Heart left ventricle (tissue), 16 donors: ENCODE measurements around the gene TMEM266. TPM values are rescaled to one million over a fixed set of nuclear protein-coding genes. Genes with fewer than 3 reads are reported as not detected.

Experiments used
- ATAC-seq, 4 donors: fragments of 200-7000 bp; cut with Tn5 transposase; one replicate each; pipeline ENCODE4 v1.9.1; 2020 to 2022; ENCODE audit warnings: moderate library complexity in 4 of 4, mild to moderate bottlenecking in 3 of 4, moderate number of reproducible peaks in 1 of 4
- DNase-seq, 5 donors: peaks; one replicate each; pipeline ENCODE4 v3.0.0-alpha.2; 2020
- H3K27ac ChIP-seq, 12 donors: fragments of 200-600 bp; sonication (generic) in 4 of 12; one replicate each; pipeline versions ENCODE4 v1.5.0 to v1.8.0; 2016 to 2022; ENCODE audit warnings: mild to moderate bottlenecking in 2 of 12
- H3K27me3 ChIP-seq, 9 donors: fragments of 200-600 bp; sonication (generic) in 2 of 9; one replicate each; pipeline versions ENCODE4 v1.5.1 to v1.8.0; 2016 to 2022; ENCODE audit warnings: mild to moderate bottlenecking in 3 of 9
- H3K36me3 ChIP-seq, 9 donors: fragments of 200-600 bp; sonication (generic) in 2 of 9; one replicate each; pipeline versions ENCODE4 v1.5.0 to v1.8.0; 2018 to 2022; ENCODE audit warnings: mild to moderate bottlenecking in 2 of 9
- H3K4me1 ChIP-seq, 12 donors: fragments of 200-600 bp; sonication (generic) in 4 of 12; one replicate each; pipeline versions ENCODE4 v1.5.0 to v1.8.0; 2016 to 2022; ENCODE audit warnings: mild to moderate bottlenecking in 3 of 12
- H3K4me3 ChIP-seq, 12 donors: fragments of 200-600 bp; sonication (generic) in 4 of 12; one replicate each; pipeline versions ENCODE4 v1.5.0 to v1.8.0; 2017 to 2022; ENCODE audit warnings: mild to moderate bottlenecking in 9 of 12, moderate library complexity in 4 of 12
- H3K9me3 ChIP-seq, 12 donors: fragments of 200-600 bp; sonication (generic) in 4 of 12; one replicate each; pipeline versions ENCODE4 v1.5.0 to v1.8.0; 2016 to 2022; ENCODE audit warnings: mild to moderate bottlenecking in 1 of 12
- CTCF ChIP-seq, 12 donors: fragments of 200-600 bp; sonication (generic) in 4 of 12; IDR thresholded peaks; one replicate each; pipeline versions ENCODE4 v1.5.0 to v1.8.0; 2018 to 2022; ENCODE audit warnings: antibody characterized with exemption in 12 of 12, mild to moderate bottlenecking in 5 of 12
- POLR2A ChIP-seq, 2 donors: fragments of 450-650 bp; IDR thresholded peaks; one replicate each; pipeline ENCODE4 v1.6.1; 2017; ENCODE audit warnings: antibody characterized with exemption in 2 of 2, mild to moderate bottlenecking in 2 of 2, moderate library complexity in 2 of 2
- WGBS, 4 donors: extraction: QIAGEN DNeasy Blood & Tissue Kit in 2 of 4; methylation state at CpG; one replicate each; pipeline versions ENCODE4 v1.1.5 to v1.1.7; 2013 to 2018; 5-methylcytosine and 5-hydroxymethylcytosine counted together
- intact Hi-C, 10 donors: fragments of 100-400 bp; cut with DNase I; formaldehyde crosslinking; loops; one replicate each; pipeline versions ENCODE4 v1.11.1 to v1.14.2; 2022
- polyA plus RNA-seq, 2 donors: library from polyadenylated mRNA; stranded (reverse); fragments of 200-250 nt; gene quantifications; one replicate each; pipeline ENCODE4 v1.2.3, GENCODE V29; 2013
- total RNA-seq, 9 donors: library from RNA; depleted of rRNA in 2 of 9; stranded (reverse); fragments of >200 nt in 2 of 9; fragmentation: NEBNext Ultra II Directional in 3 of 9; extraction: Animal tissue kit (Norgen Biotek cat#: 25700) in 3 of 9; gene quantifications; one replicate each; pipeline versions ENCODE4 v1.1.0 to v1.2.4, GENCODE V29; 2016 to 2023
- donor health status: ischemic (EF 13 %, LVEDD 7.1; RV severe dilation, severe dysfunction).
- donor health status: healthy with polysubstance abuse.
- donor health status: DM: no; HTN: yes; CAD: no.
- donor health status: DM: no; HTN: no; CAD: no.
- donor health status: ischemic (EF 25% LVEDD 6.9; RV normal size, moderate dysfunction).
- donor health status: ischemic (EF 25% LVEDD 5.7; RV mildly dilated, moderate dysfunction).
- donor health status: healthy.
- donor health status: DM: yes; HTN: yes; CAD: no.
- donor health status: ischemic (EF 35%, LVEDD 5.7; RV mildly dilated, moderate dysfunction).
- donor health status: nonischemic (EF 11% LVEDD 7.7; RV severe dilation, severe dysfunction).
- donor health status: DM: yes; HTN: yes; CAD: no.
- donor health status: PGD.
- donor health status: ischemic (EF 29% LVEDD 5.4; RV normal size, mild dysfunction).
- donor health status: nonischemic (EF 23%, LVEDD 6.1; RV moderate dilation, normal function).

Gene TMEM266
- total and polyA plus RNA-seq, 11 donors, result 0.03 to 0.38 (median 0.28) TPM; not detected in 6

- intact Hi-C loops, result loop anchor here (2.0 to 10.0 kb wide), 6 partner anchors 124 to 676 kb away; partner anchors contain the start of gene ETFA (in 1 of the 10)
- peak; percentile 75 to 91 (median 86) for ATAC-seq
- no peaks in the 10 kb centered on the region for H3K36me3 ChIP-seq
- no peak overlapping the region for H3K27ac ChIP-seq
- H3K27me3 ChIP-seq, result peaks cover 0 to 58% (median 5%) of the 10 kb centered on the region in 9 donors
- 19 to 23% (median 22%) methylated on average over 31 to 34 of the region's 34 CpGs for WGBS, 4 donors
- peak; percentile 70 to 86 (median 80) for DNase-seq
- no peaks in the 10 kb centered on the region for H3K9me3 ChIP-seq
- peak overlapping the region in 2 of 12 donors; percentile 15 to 21 for H3K4me3 ChIP-seq
- no peak for TF ChIP-seq POLR2A (IDR thresholded peaks at IDR 0.05)
- TF ChIP-seq CTCF (IDR thresholded peaks at IDR 0.05), result peak; percentile 73 to 92 (median 86)
- H3K4me1 ChIP-seq, result peaks cover 0 to 17% (median 8%) of the 10 kb centered on the region in 12 donors
Observed at GRCh38 chr15:76190751-76191538, 131.2 kb downstream of the TMEM266 start.

DNA sequence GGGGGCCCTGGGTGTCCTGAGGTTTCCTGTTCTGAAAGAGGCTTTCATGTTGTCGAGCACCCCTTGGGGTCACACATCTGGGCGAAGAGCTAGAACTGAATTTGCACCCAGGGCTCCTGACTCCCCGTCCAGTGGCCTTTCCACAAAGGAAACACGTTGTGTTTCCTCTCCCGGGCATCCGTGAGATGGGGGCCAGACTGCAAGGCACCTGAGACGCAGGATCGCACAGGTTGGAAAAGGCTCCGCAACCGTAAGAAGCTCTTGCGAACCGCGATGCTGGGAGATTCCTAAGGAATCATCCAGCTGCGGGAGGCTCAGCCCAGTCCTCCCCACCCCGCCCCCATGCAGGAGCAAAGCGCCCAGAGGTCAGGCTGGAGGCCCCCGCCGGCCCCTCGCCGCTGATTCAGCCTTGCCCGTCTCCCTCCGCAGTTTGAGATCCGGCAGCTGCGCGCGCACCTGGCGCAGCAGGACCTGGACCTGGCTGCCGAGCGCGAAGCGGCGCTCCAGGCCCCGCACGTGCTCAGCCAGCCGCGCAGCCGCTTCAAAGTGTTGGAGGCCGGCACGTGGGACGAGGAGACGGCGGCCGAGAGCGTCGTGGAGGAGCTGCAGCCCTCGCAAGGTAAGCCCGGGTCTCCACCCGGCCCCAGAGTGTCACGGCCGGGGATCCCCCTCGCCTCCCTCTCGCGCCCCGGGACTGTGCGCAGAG lies 131.9 kb downstream of the TMEM266 start:
- intact Hi-C loops, result loop anchor here (2.0 to 10.0 kb wide), 6 partner anchors 123 to 676 kb away; partner anchors contain the start of gene ETFA (in 1 of the 10)
- no peak for TF ChIP-seq CTCF (IDR thresholded peaks at IDR 0.05)
- TF ChIP-seq POLR2A (IDR thresholded peaks at IDR 0.05), result no peak
- Histone ChIP-seq H3K36me3 (no peaks in the 10 kb centered on the region), H3K27me3 (peaks cover 0 to 54% (median 5%) of the 10 kb centered on the region in 9 donors), H3K4me3 (no peak overlapping the region), H3K4me1 (peaks cover 0 to 24% (median 15%) of the 10 kb centered on the region in 12 donors), H3K9me3 (no peaks in the 10 kb centered on the region), H3K27ac (no peak overlapping the region)
- WGBS, 4 donors, result 54 to 64% (median 59%) methylated on average over 53 to 55 of the region's 55 CpGs
- ATAC-seq, result no peak
- no peak for DNase-seq

GRCh38 chr15:76192715-76193114 lies 132.9 kb downstream of the TMEM266 start:
- H3K9me3 ChIP-seq, result no peaks in the 10 kb centered on the region
- no peaks in the 10 kb centered on the region for H3K36me3 ChIP-seq
- H3K27me3 ChIP-seq, result peaks cover 0 to 46% (median 5%) of the 10 kb centered on the region in 9 donors
- intact Hi-C loops, result loop anchor here in 8 of 10 donors (5.0 to 10.0 kb wide), 5 partner anchors 122 to 675 kb away; partner anchors contain the start of gene ETFA (in 1 of the 8)
- TF ChIP-seq POLR2A (IDR thresholded peaks at IDR 0.05) (no peak), CTCF (IDR thresholded peaks at IDR 0.05) (no peak)
- H3K4me1 ChIP-seq, result peaks cover 0 to 34% (median 24%) of the 10 kb centered on the region in 12 donors
- DNase-seq, result no peak
- H3K27ac ChIP-seq, result no peak overlapping the region
- 82 to 91% (median 86%) methylated on average over 6 to 8 of the region's 8 CpGs for WGBS, 4 donors
- ATAC-seq, result no peak
- H3K4me3 ChIP-seq, result no peak overlapping the region

DNA sequence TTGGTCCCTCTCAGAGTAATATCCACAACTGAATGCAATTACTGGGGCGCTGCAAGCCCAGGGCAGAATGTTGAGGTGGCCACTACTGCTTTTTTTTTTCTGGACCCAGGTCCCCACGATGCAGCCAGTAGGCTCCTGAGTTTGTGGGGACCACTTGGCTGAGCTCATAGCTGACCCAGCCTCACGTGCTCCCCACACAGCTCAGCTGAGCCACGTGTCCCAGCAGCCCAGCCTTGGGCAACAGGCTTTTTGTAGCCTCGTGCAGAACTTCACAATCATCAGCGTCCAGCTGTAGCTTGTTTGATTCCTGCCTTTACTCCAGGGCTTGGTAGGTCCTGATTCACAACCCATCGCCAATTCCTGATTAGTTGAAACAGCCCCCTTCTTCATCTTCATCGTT lies 134.1 kb downstream of the TMEM266 start:
- H3K27ac ChIP-seq, result no peak overlapping the region
- H3K36me3 ChIP-seq, result no peaks in the 10 kb centered on the region
- DNase-seq (no peak), ATAC-seq (no peak)
- no peaks in the 10 kb centered on the region for H3K9me3 ChIP-seq
- intact Hi-C loops, result loop anchor here in 8 of 10 donors (5.0 to 10.0 kb wide), 5 partner anchors 121 to 673 kb away; partner anchors contain the start of gene ETFA (in 1 of the 8)
- H3K4me1 ChIP-seq, result peaks cover 0 to 44% (median 27%) of the 10 kb centered on the region in 12 donors
- 68 to 76% (median 72%) methylated on average over 8 of the region's 8 CpGs for WGBS, 4 donors
- peaks cover 0 to 36% (median 3%) of the 10 kb centered on the region in 9 donors for H3K27me3 ChIP-seq
- no peak for TF ChIP-seq CTCF (IDR thresholded peaks at IDR 0.05)
- TF ChIP-seq POLR2A (IDR thresholded peaks at IDR 0.05), result no peak
- no peak overlapping the region for H3K4me3 ChIP-seq
